MCF 10A (cell line): Measurements from ENCODE around the gene ADCY1. TPM values are rescaled to one million over a fixed set of nuclear protein-coding genes. Genes with fewer than 3 reads are reported as not detected.
A peak's percentile ranks its signal among the peaks of the same experiment; 100 is the strongest.
"Not testable (repeated sequence)": the region's sequence is repeated elsewhere in the genome, so short reads cannot be mapped to it uniquely, and the experiment has no call there.

Source experiments
- Bru-seq: library from RNA; stranded (reverse); fragments of 400-500 nt; gene quantifications from one replicate; lab custom pipeline; 2021; lab: Mats Ljungman, UMichigan
- BruChase-seq, 2 experiments: library from RNA; stranded (reverse); fragments of 400-500 nt; gene quantifications; one replicate each; lab custom pipeline; 2021; lab: Mats Ljungman, UMichigan
- BruUV-seq: library from RNA; stranded (reverse); fragments of 400-500 nt; replicated peaks from 2 replicates; lab custom pipeline; 2021; lab: Mats Ljungman, UMichigan
- CTCF ChIA-PET: fragments of 300-600 bp; sonication (Branson Sonifier 250); formaldehyde crosslinking; extraction: SDS; loops from one replicate; lab custom pipeline; 2021; ENCODE audit warnings: antibody characterized with exemption, inconsistent platforms; lab: Yijun Ruan, JAX
- POLR2A ChIA-PET: fragments of 300-600, 350-650 bp; sonication (Branson Sonifier 250); formaldehyde crosslinking; extraction: SDS; loops from one replicate; lab custom pipeline; 2020; ENCODE audit warnings: antibody characterized with exemption, inconsistent platforms; lab: Yijun Ruan, JAX
- DNase-seq: peaks from one replicate; pipeline ENCODE4 v3.0.0-alpha.2; 2018; ENCODE audit not compliant: unreplicated experiment
- H3K27ac Mint-ChIP-seq: one replicate; pipeline ENCODE4 v1.8.0; 2022; ENCODE audit warnings: mild to moderate bottlenecking, low read depth, mixed read lengths; ENCODE audit not compliant: unreplicated experiment
- H3K27me3 Mint-ChIP-seq: one replicate; pipeline ENCODE4 v1.8.0; 2022; ENCODE audit warnings: mixed read lengths; ENCODE audit not compliant: insufficient read depth, unreplicated experiment
- H3K36me3 Mint-ChIP-seq: one replicate; pipeline ENCODE4 v1.8.0; 2022; ENCODE audit warnings: mild to moderate bottlenecking, moderate library complexity, mixed read lengths; ENCODE audit not compliant: insufficient read depth, unreplicated experiment
- H3K4me1 Mint-ChIP-seq: one replicate; pipeline ENCODE4 v1.8.0; 2022; ENCODE audit warnings: mixed read lengths; ENCODE audit not compliant: insufficient read depth, unreplicated experiment
- H3K4me3 Mint-ChIP-seq: one replicate; pipeline ENCODE4 v1.8.0; 2022; ENCODE audit warnings: mild to moderate bottlenecking, moderate library complexity, mixed read lengths; ENCODE audit not compliant: unreplicated experiment
- H3K9me3 Mint-ChIP-seq: one replicate; pipeline ENCODE4 v1.8.0; 2022; ENCODE audit warnings: mixed read lengths; ENCODE audit not compliant: unreplicated experiment
- intact Hi-C: fragments of 100-400 bp; cut with micrococcal nuclease; formaldehyde crosslinking; loops from 2 replicates; pipeline ENCODE4 v1.14.1; 2022
- long read RNA-seq: library from polyadenylated mRNA; stranded (forward); transcript quantifications from one replicate; pipeline ENCODE4 v2.0.0, GENCODE V29; 2022
- total RNA-seq: library from RNA; stranded (reverse); gene quantifications from 2 replicates; pipeline ENCODE4 v1.2.3, GENCODE V29; 2022
- TF ChIP-seq, protein P1 (sequence below): fragments of 200-600 bp; IDR thresholded peaks from one replicate; pipeline ENCODE4 v1.8.0; 2022; ENCODE audit warnings: antibody characterized with exemption, mild to moderate bottlenecking; ENCODE audit not compliant: unreplicated experiment

The ADCY1 gene
- total RNA-seq (0.61 and 0.79 TPM in 2 replicates), Bru-seq, nascent RNA (percentile 20 among the genes with signal in this experiment), BruChase-seq, experiment 1, labeled RNA remaining after a 6-hour chase (percentile 27 among the genes with signal in this experiment), BruChase-seq, experiment 2, labeled RNA remaining after a 2-hour chase (percentile 20 among the genes with signal in this experiment)
- long read RNA-seq: 0 reads

- H3K36me3 Mint-ChIP-seq: peaks cover 6% of the 10 kb centered on the region
- TF ChIP-seq, protein P1, sequence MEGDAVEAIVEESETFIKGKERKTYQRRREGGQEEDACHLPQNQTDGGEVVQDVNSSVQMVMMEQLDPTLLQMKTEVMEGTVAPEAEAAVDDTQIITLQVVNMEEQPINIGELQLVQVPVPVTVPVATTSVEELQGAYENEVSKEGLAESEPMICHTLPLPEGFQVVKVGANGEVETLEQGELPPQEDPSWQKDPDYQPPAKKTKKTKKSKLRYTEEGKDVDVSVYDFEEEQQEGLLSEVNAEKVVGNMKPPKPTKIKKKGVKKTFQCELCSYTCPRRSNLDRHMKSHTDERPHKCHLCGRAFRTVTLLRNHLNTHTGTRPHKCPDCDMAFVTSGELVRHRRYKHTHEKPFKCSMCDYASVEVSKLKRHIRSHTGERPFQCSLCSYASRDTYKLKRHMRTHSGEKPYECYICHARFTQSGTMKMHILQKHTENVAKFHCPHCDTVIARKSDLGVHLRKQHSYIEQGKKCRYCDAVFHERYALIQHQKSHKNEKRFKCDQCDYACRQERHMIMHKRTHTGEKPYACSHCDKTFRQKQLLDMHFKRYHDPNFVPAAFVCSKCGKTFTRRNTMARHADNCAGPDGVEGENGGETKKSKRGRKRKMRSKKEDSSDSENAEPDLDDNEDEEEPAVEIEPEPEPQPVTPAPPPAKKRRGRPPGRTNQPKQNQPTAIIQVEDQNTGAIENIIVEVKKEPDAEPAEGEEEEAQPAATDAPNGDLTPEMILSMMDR: no peak
- peak within 1 kb of the TSS; percentile 22 for H3K4me3 Mint-ChIP-seq
- ChIA-PET POLR2A (no interaction called here), CTCF (interaction anchor here (1.1 kb wide), 1 partner anchor 17 kb away, joined by 4 read pairs; no protein-coding TSS in a partner anchor)
- no peaks in the 10 kb centered on the region for H3K4me1 Mint-ChIP-seq
- H3K27me3 Mint-ChIP-seq: peaks cover 65% of the 10 kb centered on the region
- BruUV-seq: no TSS peak
- no peak for DNase-seq
- H3K9me3 Mint-ChIP-seq: no peaks in the 10 kb centered on the region
- intact Hi-C loops: loop anchor here (10.0 kb wide), 1 partner anchor 419 kb away; the partner anchor contains the start of gene RAMP3
- H3K27ac Mint-ChIP-seq: no peak within 1 kb of the TSS
These were observed at the start of gene ADCY1 for GRCh38 chr7:45573661-45574415. Gene ADCY1, plus strand, starts transcription at chr7:45574368. Its CDS starts 176 bp downstream, at chr7:45574544.

GRCh38 chr7:45524445-45524844 lies 49.7 kb upstream of the ADCY1 start:
- CTCF ChIA-PET: no interaction called here
- BruUV-seq: no TSS peak
- no peak for DNase-seq
- POLR2A ChIA-PET: no interaction called here
- H3K27ac Mint-ChIP-seq: no peak overlapping the region
- TF ChIP-seq, protein P1: no peak
- no peaks in the 10 kb centered on the region for H3K9me3 Mint-ChIP-seq
- no peaks in the 10 kb centered on the region for H3K36me3 Mint-ChIP-seq
- H3K27me3 Mint-ChIP-seq: peaks cover 42% of the 10 kb centered on the region
- H3K4me3 Mint-ChIP-seq: no peak overlapping the region
- intact Hi-C loops: no loop called here
- no peaks in the 10 kb centered on the region for H3K4me1 Mint-ChIP-seq

- DNase-seq: no peak
- intact Hi-C loops: no loop called here
- TF ChIP-seq, protein P1: no peak
- CTCF ChIA-PET: no interaction called here
- no peaks in the 10 kb centered on the region for H3K4me1 Mint-ChIP-seq
- H3K9me3 Mint-ChIP-seq: no peaks in the 10 kb centered on the region
- POLR2A ChIA-PET: no interaction called here
- no peaks in the 10 kb centered on the region for H3K36me3 Mint-ChIP-seq
- H3K27me3 Mint-ChIP-seq: peaks cover 48% of the 10 kb centered on the region
- H3K27ac Mint-ChIP-seq: no peak overlapping the region
- no peak overlapping the region for H3K4me3 Mint-ChIP-seq
- BruUV-seq: no TSS peak
These were observed 49.1 kb upstream of the ADCY1 start for GRCh38 chr7:45525057-45525456.

GRCh38 chr7:45543473-45543872 lies 30.7 kb upstream of the ADCY1 start:
- intact Hi-C loops: no loop called here
- Mint-ChIP-seq H3K36me3 (no peaks in the 10 kb centered on the region), H3K4me1 (no peaks in the 10 kb centered on the region), H3K9me3 (peaks cover 12% of the 10 kb centered on the region), H3K27ac (no peak overlapping the region), H3K27me3 (no peaks in the 10 kb centered on the region), H3K4me3 (no peak overlapping the region)
- TF ChIP-seq, protein P1: no peak
- no TSS peak for BruUV-seq
- DNase-seq: no peak
- ChIA-PET CTCF (interaction anchor here (0.6 to 1.0 kb wide), 2 partner anchors 10 to 120 kb away, joined by 4 read pairs; no protein-coding TSS in a partner anchor), POLR2A (interaction anchor here (1.1 kb wide), 2 partner anchors 10 to 11 kb away, joined by 3 read pairs; no protein-coding TSS in a partner anchor)

GRCh38 chr7:45545105-45545710 lies 29.0 kb upstream of the ADCY1 start:
- H3K27ac Mint-ChIP-seq, intact Hi-C loops, H3K4me3 Mint-ChIP-seq, H3K9me3 Mint-ChIP-seq, H3K27me3 Mint-ChIP-seq, H3K4me1 Mint-ChIP-seq, CTCF ChIA-PET, DNase-seq, BruUV-seq, H3K36me3 Mint-ChIP-seq, POLR2A ChIA-PET: not testable (repeated sequence)
